ENCODE results near the gene EDNRA.

Gene EDNRA

GRCh38 chr4:147589586-147589985 is 108.7 kb downstream of the EDNRA start:
- DNase-seq (ENCODE audit: low read depth): no peak

- DNase-seq (ENCODE audit: low read depth): peak; percentile 6
Observed at GRCh38 chr4:147590249-147590920, 109.5 kb downstream of the EDNRA start.

- no peak for DNase-seq (ENCODE audit: low read depth)
Observed at GRCh38 chr4:147591106-147591505, 110.2 kb downstream of the EDNRA start.

GRCh38 chr4:147594107-147594506 is 113.2 kb downstream of the EDNRA start:
- no peak for DNase-seq (ENCODE audit: low read depth)
